Measurements from ENCODE around the gene HMGXB4. TPM values are rescaled to one million over a fixed set of nuclear protein-coding genes. Genes with fewer than 3 reads are reported as not detected.

HMGXB4 gene
- polyA plus RNA-seq, 1 donor (not counting 4 experiments of a cell fraction or from before 2014, with no cell fraction given), result 22.6 TPM

DNA sequence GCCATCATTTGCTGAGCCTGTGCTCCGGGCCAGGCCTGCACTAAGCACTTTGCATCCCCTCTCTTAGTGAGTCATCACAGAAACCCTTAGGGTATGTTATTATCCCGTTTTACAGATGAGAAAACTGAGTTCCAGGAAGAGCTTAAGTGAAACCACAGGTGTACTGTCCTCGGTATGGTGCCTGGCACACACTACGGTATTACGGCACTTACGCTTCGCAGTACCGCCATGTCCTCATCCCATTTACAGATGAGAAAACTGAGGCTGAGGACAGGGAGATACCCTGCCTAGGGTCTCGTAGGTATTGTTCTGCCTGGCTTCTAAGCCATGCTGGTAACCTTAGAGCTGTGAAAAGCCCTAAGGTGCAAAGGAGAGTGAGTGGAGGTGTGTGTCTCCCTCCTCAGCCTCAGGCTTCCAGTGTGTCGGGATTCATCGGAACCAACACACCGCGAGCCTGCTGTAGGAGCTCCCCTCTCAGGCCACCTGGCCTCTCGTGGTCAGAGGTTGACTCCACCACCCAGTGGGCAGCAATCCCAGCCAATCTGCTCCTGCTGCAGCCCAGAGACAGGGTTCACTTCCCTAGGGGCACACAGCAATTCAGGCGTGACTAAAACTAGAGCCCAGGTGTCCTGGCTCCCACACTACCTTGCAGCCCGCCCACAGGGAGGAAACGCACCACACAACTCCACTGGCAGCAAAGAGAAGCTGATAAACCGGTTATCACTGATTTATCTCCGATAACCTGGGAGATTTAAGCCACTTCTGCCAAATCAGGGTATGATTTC, 84.0 kb downstream of the HMGXB4 start:
- no peak overlapping the region for H3K4me3 ChIP-seq (ENCODE audit: control insufficient read depth in 2 of 3, extremely low read depth in 1 of 3, insufficient read depth in 2 of 3, low read depth in 1 of 3, low read length in 3 of 3)
- H3K27ac ChIP-seq (ENCODE audit: control insufficient read depth, insufficient read depth, low read length), result no peak overlapping the region
- dilution Hi-C loops (cut with MboI; ENCODE audit: extremely low pct_ligation_motif_present, low sequenced_read_pairs), result no loop called here
- no peak overlapping the region for H3K9ac ChIP-seq (ENCODE audit: control insufficient read depth, extremely low read depth, insufficient read depth, low read length)
- no peaks in the 10 kb centered on the region for H3K79me2 ChIP-seq (ENCODE audit: control insufficient read depth, insufficient read depth, low read length)
- H3K4me2 ChIP-seq (ENCODE audit: control insufficient read depth, extremely low read depth, insufficient read depth, low read depth, low read length), result no peak overlapping the region
- H3K4me1 ChIP-seq (ENCODE audit: control insufficient read depth, extremely low read depth, insufficient read depth, low read length), result peaks cover 4% of the 10 kb centered on the region
- no peaks in the 10 kb centered on the region for H3K27me3 ChIP-seq (ENCODE audit: control insufficient read depth, extremely low read depth, insufficient read depth, low read length)
- no peaks in the 10 kb centered on the region for H4K20me1 ChIP-seq (ENCODE audit: control insufficient read depth, extremely low read depth, insufficient read depth, low read length)
- no peaks in the 10 kb centered on the region for H3K9me3 ChIP-seq (ENCODE audit: control insufficient read depth, low read depth, low read length)
- FAIRE-seq, result no peak
- TF ChIP-seq EZH2 (IDR thresholded peaks at IDR 0.05; ENCODE audit: low read length), result no peak
- TF ChIP-seq, protein P1, sequence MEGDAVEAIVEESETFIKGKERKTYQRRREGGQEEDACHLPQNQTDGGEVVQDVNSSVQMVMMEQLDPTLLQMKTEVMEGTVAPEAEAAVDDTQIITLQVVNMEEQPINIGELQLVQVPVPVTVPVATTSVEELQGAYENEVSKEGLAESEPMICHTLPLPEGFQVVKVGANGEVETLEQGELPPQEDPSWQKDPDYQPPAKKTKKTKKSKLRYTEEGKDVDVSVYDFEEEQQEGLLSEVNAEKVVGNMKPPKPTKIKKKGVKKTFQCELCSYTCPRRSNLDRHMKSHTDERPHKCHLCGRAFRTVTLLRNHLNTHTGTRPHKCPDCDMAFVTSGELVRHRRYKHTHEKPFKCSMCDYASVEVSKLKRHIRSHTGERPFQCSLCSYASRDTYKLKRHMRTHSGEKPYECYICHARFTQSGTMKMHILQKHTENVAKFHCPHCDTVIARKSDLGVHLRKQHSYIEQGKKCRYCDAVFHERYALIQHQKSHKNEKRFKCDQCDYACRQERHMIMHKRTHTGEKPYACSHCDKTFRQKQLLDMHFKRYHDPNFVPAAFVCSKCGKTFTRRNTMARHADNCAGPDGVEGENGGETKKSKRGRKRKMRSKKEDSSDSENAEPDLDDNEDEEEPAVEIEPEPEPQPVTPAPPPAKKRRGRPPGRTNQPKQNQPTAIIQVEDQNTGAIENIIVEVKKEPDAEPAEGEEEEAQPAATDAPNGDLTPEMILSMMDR (optimal IDR thresholded peaks at IDR 0.05 in 1 of 3, IDR thresholded peaks at IDR 0.05 in 1 of 3, conservative IDR thresholded peaks at IDR 0.05 in 1 of 3; ENCODE audit: extremely low read depth in 1 of 3, insufficient read depth in 2 of 3, low read length in 3 of 3), result no peak
- H3K36me3 ChIP-seq (ENCODE audit: control insufficient read depth in 2 of 2, extremely low read depth in 1 of 2, insufficient read depth in 2 of 2, low read length in 2 of 2), result peaks cover 0 to 7% of the 10 kb centered on the region in 2 experiments
- no peak overlapping the region for H2AFZ ChIP-seq (ENCODE audit: control insufficient read depth, low read length)
- no peaks in the 10 kb centered on the region for H3K9me1 ChIP-seq (ENCODE audit: control insufficient read depth, extremely low read depth, insufficient read depth, low read length)
- DNase-seq (ENCODE audit: low read depth, low spot score), result no peak

DNA sequence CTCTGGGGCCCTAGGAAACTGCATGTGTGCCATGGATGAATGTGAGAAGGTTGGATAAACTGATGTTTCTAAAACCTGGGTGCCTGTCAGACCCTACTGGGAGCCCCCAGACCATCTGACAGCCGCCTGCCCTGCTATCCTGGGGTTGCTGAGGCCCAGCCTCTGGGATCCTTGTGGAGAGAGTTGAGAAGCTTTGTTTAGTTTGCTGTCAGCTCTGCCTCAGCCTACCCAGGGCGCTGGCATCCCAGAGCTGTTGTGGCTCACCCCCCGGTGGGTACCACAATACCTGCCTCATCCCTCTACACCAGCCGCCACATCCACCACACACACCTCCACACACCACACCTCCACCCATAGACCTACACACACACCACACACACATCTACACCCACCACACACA, 85.1 kb downstream of the HMGXB4 start:
- Histone ChIP-seq H3K79me2 (ENCODE audit: control insufficient read depth, insufficient read depth, low read length) (no peaks in the 10 kb centered on the region), H3K9ac (ENCODE audit: control insufficient read depth, extremely low read depth, insufficient read depth, low read length) (no peak overlapping the region), H3K4me2 (ENCODE audit: control insufficient read depth, extremely low read depth, insufficient read depth, low read depth, low read length) (no peak overlapping the region), H3K9me1 (ENCODE audit: control insufficient read depth, extremely low read depth, insufficient read depth, low read length) (no peaks in the 10 kb centered on the region), H3K27ac (ENCODE audit: control insufficient read depth, insufficient read depth, low read length) (no peak overlapping the region), H4K20me1 (ENCODE audit: control insufficient read depth, extremely low read depth, insufficient read depth, low read length) (no peaks in the 10 kb centered on the region), H3K27me3 (ENCODE audit: control insufficient read depth, extremely low read depth, insufficient read depth, low read length) (no peaks in the 10 kb centered on the region), H3K4me3 (ENCODE audit: control insufficient read depth in 2 of 3, extremely low read depth in 1 of 3, insufficient read depth in 2 of 3, low read depth in 1 of 3, low read length in 3 of 3) (no peak overlapping the region), H2AFZ (ENCODE audit: control insufficient read depth, low read length) (no peak overlapping the region), H3K4me1 (ENCODE audit: control insufficient read depth, extremely low read depth, insufficient read depth, low read length) (peaks cover 4% of the 10 kb centered on the region), H3K9me3 (ENCODE audit: control insufficient read depth, low read depth, low read length) (no peaks in the 10 kb centered on the region), H3K36me3 (ENCODE audit: control insufficient read depth in 2 of 2, extremely low read depth in 1 of 2, insufficient read depth in 2 of 2, low read length in 2 of 2) (peaks cover 0 to 6% of the 10 kb centered on the region in 2 experiments)
- TF ChIP-seq, protein P1 (optimal IDR thresholded peaks at IDR 0.05 in 1 of 3, IDR thresholded peaks at IDR 0.05 in 1 of 3, conservative IDR thresholded peaks at IDR 0.05 in 1 of 3; ENCODE audit: extremely low read depth in 1 of 3, insufficient read depth in 2 of 3, low read length in 3 of 3), result no peak
- no peak for TF ChIP-seq EZH2 (IDR thresholded peaks at IDR 0.05; ENCODE audit: low read length)
- dilution Hi-C loops (cut with MboI; ENCODE audit: extremely low pct_ligation_motif_present, low sequenced_read_pairs), result no loop called here
- FAIRE-seq (no peak), DNase-seq (ENCODE audit: low read depth, low spot score) (no peak)
